ENCODE results near the gene GNG7.

DNA sequence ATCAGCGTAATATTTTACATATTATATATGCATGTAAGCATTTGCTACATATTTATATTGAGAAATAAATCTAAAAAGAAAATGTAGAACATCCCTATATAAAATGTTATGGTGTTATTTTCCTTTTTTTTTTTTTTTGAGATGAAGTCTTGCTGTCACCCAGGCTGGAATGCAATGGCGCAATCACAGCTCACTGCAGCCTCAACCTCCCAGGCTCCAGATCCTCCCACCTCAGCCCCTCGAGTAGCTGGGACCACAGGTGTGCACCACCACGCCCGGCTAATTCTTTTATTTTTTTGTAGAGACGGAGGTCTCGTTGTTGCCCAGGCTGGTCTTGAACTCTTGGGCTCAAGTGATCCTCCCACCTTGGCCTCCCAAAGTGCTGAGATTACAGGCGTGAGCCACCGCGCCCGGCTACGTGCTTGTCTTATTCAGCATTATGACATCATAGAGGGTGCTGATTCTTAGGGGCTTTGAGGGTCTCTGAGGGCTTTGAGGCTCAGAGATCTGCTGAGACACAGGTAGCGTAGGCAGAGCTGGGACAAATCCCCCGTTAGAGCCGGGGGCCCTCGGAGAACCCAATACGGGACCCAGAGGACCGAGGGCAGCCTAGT lies 124.7 kb downstream of the GNG7 start:
- TF ChIP-seq EZH2 (IDR thresholded peaks at IDR 0.05; ENCODE audit: insufficient read depth, poor library complexity, severe bottlenecking): no peak
- TF ChIP-seq EZH2phosphoT487 (IDR thresholded peaks at IDR 0.05; ENCODE audit: insufficient read depth, low read depth): no peak
